HepG2 (cell line): Measurements from ENCODE around the gene CBLB. TPM values are rescaled to one million over a fixed set of nuclear protein-coding genes. Genes with fewer than 3 reads are reported as not detected.

Experiments used
- ATAC-seq: fragments of 200-7000 bp; cut with Tn5 transposase; 3 replicates; pipeline ENCODE4 v1.9.1; 2020; ENCODE audit warnings: mild to moderate bottlenecking, moderate library complexity
- BruUV-seq: library from RNA; stranded (reverse); fragments of 400-500 nt; replicated peaks from 2 replicates; lab custom pipeline; 2021; lab: Mats Ljungman, UMichigan
- CTCF ChIA-PET: fragments of 300-600 bp; formaldehyde crosslinking; extraction: SDS; loops from one replicate; lab custom pipeline; 2021; ENCODE audit warnings: low total read pairs, inconsistent platforms, low intra/inter-chr PET ratio; lab: Yijun Ruan, JAX
- POLR2A ChIA-PET: fragments of 350-600 bp; sonication (Branson Sonifier 250); formaldehyde crosslinking; loops from one replicate; lab custom pipeline; 2020; ENCODE audit warnings: antibody characterized with exemption, inconsistent platforms; lab: Yijun Ruan, JAX
- DNase-seq: peaks from one replicate; pipeline ENCODE4 v3.0.0-alpha.2; 2015; ENCODE audit warnings: low spot score
- FAIRE-seq: peaks from 3 replicates; lab custom pipeline; 2011; peaks lifted over from hg19 to GRCh38; lab: Jason Lieb, UNC
- H2AFZ ChIP-seq: one replicate; pipeline ENCODE4 v1.6.1; 2011; ENCODE audit warnings: low read length, inconsistent platforms
- H3K27ac ChIP-seq: fragments of 300-600 bp; 3 replicates; pipeline ENCODE4 v1.8.0; 2011; ENCODE audit warnings: mixed run types, mild to moderate bottlenecking, mixed read lengths, low read length, inconsistent platforms; ENCODE audit not compliant: insufficient read depth; ENCODE audit errors: extremely low read length
- H3K27me3 ChIP-seq, 2 experiments: fragments of 200-600 bp in 1 of 2; 2 replicates in 1 of 2; 3 replicates in 1 of 2; pipeline versions ENCODE4 v1.6.0 to v1.8.0; 2011; ENCODE audit warnings: low read length in 2 of 2, mild to moderate bottlenecking in 2 of 2, moderate library complexity in 2 of 2, inconsistent platforms in 1 of 2; ENCODE audit not compliant: insufficient read depth in 2 of 2, control insufficient read depth in 1 of 2
- H3K36me3 ChIP-seq, 2 experiments: fragments of 200-600 bp in 1 of 2; replicated peaks in 1 of 2; 2 replicates in 1 of 2; 3 replicates in 1 of 2; pipeline versions ENCODE4 v1.5.1 to v1.8.0; 2011; ENCODE audit warnings: low read length in 2 of 2, inconsistent platforms in 1 of 2; ENCODE audit not compliant: insufficient read depth in 2 of 2, control insufficient read depth in 1 of 2
- H3K4me1 ChIP-seq: 2 replicates; pipeline ENCODE4 v1.5.1; 2012; ENCODE audit warnings: low read length, inconsistent platforms; ENCODE audit not compliant: insufficient read depth
- H3K4me2 ChIP-seq: 2 replicates; pipeline ENCODE4 v1.6.0; 2011; ENCODE audit warnings: low read depth, low read length, inconsistent platforms
- H3K4me3 ChIP-seq, 3 experiments: fragments of 200-600 bp in 1 of 3; sonication (generic), shearing (Covaris generic) in 1 of 3; replicated peaks in 1 of 3; 2 replicates each; pipeline ENCODE4 v1.5.1; 2011 to 2016; ENCODE audit warnings: low read length in 3 of 3, inconsistent platforms in 2 of 3, low read depth in 2 of 3, mild to moderate bottlenecking in 2 of 3, control low read depth in 1 of 3, mixed read lengths in 1 of 3; ENCODE audit not compliant: insufficient read depth in 1 of 3
- H3K79me2 ChIP-seq: one replicate; pipeline ENCODE4 v1.6.1; 2011; ENCODE audit warnings: low read length, inconsistent platforms; ENCODE audit not compliant: insufficient read depth
- H3K9ac ChIP-seq: 2 replicates; pipeline ENCODE4 v1.6.0; 2011; ENCODE audit warnings: mild to moderate bottlenecking, low read depth, low read length, inconsistent platforms; ENCODE audit not compliant: insufficient read depth
- H3K9me3 ChIP-seq: 2 replicates; pipeline ENCODE4 v1.5.1; 2012; ENCODE audit warnings: mild to moderate bottlenecking, low read length
- H4K20me1 ChIP-seq: 2 replicates; pipeline ENCODE4 v1.6.0; 2011; ENCODE audit warnings: inconsistent platforms, mild to moderate bottlenecking, low read length, moderate library complexity; ENCODE audit not compliant: insufficient read depth
- JUND ChIP-seq: sonication (generic); formaldehyde crosslinking; IDR thresholded peaks from 2 replicates; pipeline ENCODE4 v1.8.0; 2022; ENCODE audit warnings: mild to moderate bottlenecking, missing genetic modification reagents
- SNAI1 ChIP-seq: sonication (generic); formaldehyde crosslinking; IDR thresholded peaks from 2 replicates; pipeline ENCODE4 v1.5.0; 2020; ENCODE audit warnings: mild to moderate bottlenecking, missing genetic modification reagents, borderline replicate concordance
- ZBTB25 ChIP-seq: IDR thresholded peaks from 2 replicates; pipeline ENCODE4 v1.6.1; 2018; ENCODE audit warnings: missing genetic modification reagents
- WGBS: methylation state at CpG from one replicate; pipeline ENCODE4 v1.1.6; 2017; ENCODE audit warnings: low lambda C conversion rate; 5-methylcytosine and 5-hydroxymethylcytosine counted together
- in situ Hi-C: cut with HindIII; loops from 2 replicates; pipeline ENCODE4 v1.10.0; 2017; ENCODE audit warnings: low pct_unique_long_range_greater_than_20kb; ENCODE audit not compliant: extremely low pct_ligation_motif_present
- intact Hi-C: fragments of 100-400 bp; cut with micrococcal nuclease; formaldehyde crosslinking; loops from one replicate; pipeline ENCODE4 v1.10.0; 2022; ENCODE audit not compliant: unreplicated experiment
- polyA plus RNA-seq, 8 experiments: library from polyadenylated mRNA; depleted of rRNA in 3 of 8; stranded (reverse) in 7 of 8; unstranded in 1 of 8; fragments of >200 nt; fragmentation: Illumina TruSeq in 4 of 8; extraction: Trizol in 4 of 8; gene quantifications; 2 replicates each; pipeline versions ENCODE4 v1.2.1 to v1.2.3, GENCODE V29; 2011 to 2016; ENCODE audit warnings: low read depth in 4 of 8, missing spikeins in 1 of 8, mixed read lengths in 1 of 8; ENCODE audit not compliant: insufficient read depth in 1 of 8
- total RNA-seq, 5 experiments: library from RNA; depleted of rRNA; stranded (reverse); fragments of >200 nt; fragmentation: Illumina TruSeq; extraction: Trizol; gene quantifications; 2 replicates each; pipeline ENCODE4 v1.2.3, GENCODE V29; 2016; ENCODE audit warnings: low read depth in 1 of 5
- TF ChIP-seq, protein P1 (sequence below): IDR thresholded peaks from 2 replicates; pipeline ENCODE4 v1.6.1; 2016; ENCODE audit warnings: low read depth

CBLB gene
- total and polyA plus RNA-seq, 2 of the 13 experiments (the other 11 are each of a cell fraction or from before 2014, with no cell fraction given), result 9.8 to 16.4 TPM

DNA sequence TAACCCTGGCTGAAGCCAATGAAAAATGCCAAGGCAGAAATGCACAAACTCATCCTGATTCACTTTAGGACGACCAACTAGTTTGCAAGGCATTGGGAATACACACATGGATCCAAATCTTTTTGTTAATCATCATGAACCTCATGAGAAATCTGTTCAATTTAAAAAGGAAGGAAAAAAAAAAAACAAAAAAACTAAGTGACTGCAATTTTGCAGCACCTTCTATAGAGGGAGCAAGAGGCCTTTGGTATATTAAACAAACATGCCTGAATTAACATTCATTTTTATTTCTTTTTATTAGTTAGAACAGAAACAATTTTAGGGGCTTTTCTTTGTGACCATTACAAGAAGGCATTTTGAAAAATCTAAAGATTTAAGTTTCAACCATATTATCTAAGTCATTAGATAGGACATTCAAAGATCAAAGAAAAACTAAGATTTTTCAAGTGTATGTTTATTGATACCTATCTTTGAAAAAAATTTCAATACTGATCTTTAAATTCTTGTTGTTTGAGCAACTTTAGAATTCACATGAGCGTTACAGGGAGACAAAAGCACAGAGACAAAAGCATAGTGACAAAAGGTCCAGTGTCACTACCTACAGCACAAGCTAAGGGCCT is 182.4 kb downstream of the CBLB start (continued):
- no peak for TF ChIP-seq JUND

- H3K9ac ChIP-seq, result no peak overlapping the region
- intact Hi-C loops (no loop called here), in situ Hi-C loops (no loop called here)
- CTCF ChIA-PET, result no interaction called here
- H2AFZ ChIP-seq, result no peak overlapping the region
- BruUV-seq, result no TSS peak
- no peaks in the 10 kb centered on the region; a peak in 2 of 5 replicates for H3K36me3 ChIP-seq
- H3K27ac ChIP-seq, result no peak overlapping the region
- no peak overlapping the region for H3K4me2 ChIP-seq
- H3K27me3 ChIP-seq, result no peaks in the 10 kb centered on the region
- H3K4me3 ChIP-seq, result no peak overlapping the region
- no peaks in the 10 kb centered on the region for H4K20me1 ChIP-seq
- TF ChIP-seq ZBTB25 (no peak), SNAI1 (CRISPR knock-in tag) (no peak)
- TF ChIP-seq, protein P1, sequence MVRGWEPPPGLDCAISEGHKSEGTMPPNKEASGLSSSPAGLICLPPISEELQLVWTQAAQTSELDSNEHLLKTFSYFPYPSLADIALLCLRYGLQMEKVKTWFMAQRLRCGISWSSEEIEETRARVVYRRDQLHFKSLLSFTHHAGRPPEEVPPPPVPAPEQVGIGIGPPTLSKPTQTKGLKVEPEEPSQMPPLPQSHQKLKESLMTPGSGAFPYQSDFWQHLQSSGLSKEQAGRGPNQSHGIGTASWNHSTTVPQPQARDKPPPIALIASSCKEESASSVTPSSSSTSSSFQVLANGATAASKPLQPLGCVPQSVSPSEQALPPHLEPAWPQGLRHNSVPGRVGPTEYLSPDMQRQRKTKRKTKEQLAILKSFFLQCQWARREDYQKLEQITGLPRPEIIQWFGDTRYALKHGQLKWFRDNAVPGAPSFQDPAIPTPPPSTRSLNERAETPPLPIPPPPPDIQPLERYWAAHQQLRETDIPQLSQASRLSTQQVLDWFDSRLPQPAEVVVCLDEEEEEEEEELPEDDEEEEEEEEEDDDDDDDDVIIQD, result no peak
- TF ChIP-seq, all 625 proteins: peak for 0
- no peak for ATAC-seq
- no peak for DNase-seq
- FAIRE-seq, result no peak
- POLR2A ChIA-PET, result no interaction called here
- WGBS, result 94% methylated on average over 2 of the region's 2 CpGs
- Histone ChIP-seq H3K4me1 (no peaks in the 10 kb centered on the region), H3K9me3 (no peaks in the 10 kb centered on the region), H3K79me2 (no peaks in the 10 kb centered on the region)
Measured at GRCh38 chr3:105679951-105680350, 188.9 kb downstream of the CBLB start.
